H1 (cell line): ENCODE measurements around the gene LGALS1.

ENCODE experiments used
- CBX5 ChIP-seq: fragments of 300-800, 300-1000 bp; sonication (generic); IDR thresholded peaks from 2 replicates; pipeline ENCODE4 v1.7.1; 2016; ENCODE audit warnings: antibody characterized with exemption, low read length, low read depth
- CHD2 ChIP-seq: IDR thresholded peaks from 2 replicates; pipeline ENCODE4 v1.6.1; 2012; ENCODE audit warnings: low read length, improper control_type of control experiment
- CTCF ChIP-seq, 3 experiments: IDR thresholded peaks; 1 replicate in 2 of 3; 2 replicates in 1 of 3; pipeline versions ENCODE4 v1.5.1 to v1.6.1; 2011; ENCODE audit warnings: low read length in 3 of 3, mild to moderate bottlenecking in 3 of 3, inconsistent platforms in 2 of 3, low read depth in 1 of 3, moderate library complexity in 1 of 3; ENCODE audit not compliant: insufficient read depth in 1 of 3; ENCODE audit errors: control extremely low read depth in 1 of 3
- EZH2 ChIP-seq: fragments of 200-600 bp; sonication (generic); IDR thresholded peaks from 2 replicates; pipeline ENCODE4 v1.7.1; 2012; ENCODE audit warnings: low read depth, mild to moderate bottlenecking, moderate library complexity, low read length, inconsistent platforms; ENCODE audit not compliant: severe bottlenecking
- RAD21 ChIP-seq, 2 experiments: IDR thresholded peaks in 1 of 2; conservative IDR thresholded peaks in 1 of 2; 2 replicates each; pipeline ENCODE4 v1.6.1; 2011; ENCODE audit warnings: low read depth in 2 of 2, low read length in 2 of 2, improper control_type of control experiment in 1 of 2, inconsistent platforms in 1 of 2, mild to moderate bottlenecking in 1 of 2, moderate library complexity in 1 of 2
- RFX5 ChIP-seq: IDR thresholded peaks from 2 replicates; pipeline ENCODE4 v1.6.1; 2011; ENCODE audit warnings: low read depth, low read length, improper control_type of control experiment, borderline replicate concordance
- USF2 ChIP-seq: IDR thresholded peaks from 2 replicates; pipeline ENCODE4 v1.6.1; 2011; ENCODE audit warnings: low read length, improper control_type of control experiment
- YY1 ChIP-seq: IDR thresholded peaks from 2 replicates; pipeline ENCODE4 v1.6.1; 2011; ENCODE audit warnings: low read depth, mild to moderate bottlenecking, low read length
- ZNF274 ChIP-seq: IDR thresholded peaks from 2 replicates; pipeline ENCODE4 v1.7.0; 2012; ENCODE audit warnings: low read length, borderline replicate concordance; ENCODE audit errors: extremely low read depth

- TF ChIP-seq CHD2: no peak
- no peak for TF ChIP-seq CTCF (IDR thresholded peaks at IDR 0.05; ENCODE audit: control extremely low read depth in 1 of 3, insufficient read depth in 1 of 3, low read depth in 1 of 3, low read length in 3 of 3)
- no peak for TF ChIP-seq RAD21 (IDR thresholded peaks at IDR 0.05 in 1 of 2, conservative IDR thresholded peaks at IDR 0.05 in 1 of 2; ENCODE audit: low read depth in 2 of 2, low read length in 2 of 2)
- no peak for TF ChIP-seq USF2
- TF ChIP-seq EZH2: no peak
- TF ChIP-seq RFX5: no peak
- TF ChIP-seq ZNF274: no peak
- no peak for TF ChIP-seq CBX5
- TF ChIP-seq YY1: no peak
These were observed 39.2 kb downstream of the LGALS1 start for GRCh38 chr22:37714634-37715033.
